ENCODE measurements around the gene XPR1. TPM values are rescaled to one million over a fixed set of nuclear protein-coding genes. Genes with fewer than 3 reads are reported as not detected.

XPR1 gene
- total RNA-seq, 1 donor from 2014 or later = 62.6 TPM

DNA sequence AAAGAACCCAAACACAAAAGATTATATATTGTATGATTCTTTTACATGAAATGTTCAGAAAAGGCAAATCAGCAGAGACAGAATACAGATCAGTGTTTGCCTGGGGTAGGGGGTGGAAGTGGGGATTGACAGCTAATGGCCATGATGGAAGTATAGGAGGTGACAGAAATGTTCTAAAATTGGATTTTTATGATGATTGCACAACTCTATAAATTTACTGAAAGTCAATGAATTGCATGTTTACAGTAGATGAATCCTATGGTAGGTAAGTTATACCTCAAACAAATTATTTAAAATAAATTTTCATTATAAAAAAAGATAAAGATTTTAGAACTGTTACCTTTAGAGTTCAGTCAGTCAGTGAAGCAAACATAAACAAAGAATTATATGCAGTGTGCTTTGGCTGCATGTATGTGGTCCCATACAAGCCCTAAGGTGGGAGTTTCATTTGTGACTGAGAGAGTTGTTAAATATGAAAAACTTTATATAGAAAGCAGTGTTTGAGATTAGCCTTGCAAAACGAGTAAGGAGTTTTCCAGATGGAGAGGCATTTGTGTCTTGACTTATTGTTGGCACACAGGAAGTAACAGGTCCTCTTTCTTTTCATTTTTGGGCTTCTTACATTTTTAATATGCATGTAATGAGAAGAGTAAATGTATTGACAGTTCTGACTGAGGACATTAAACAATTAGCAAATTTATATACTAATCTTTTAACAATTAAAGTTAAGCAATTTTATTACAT, 165.2 kb downstream of the XPR1 start:
- H3K36me3 Mint-ChIP-seq (ENCODE audit: insufficient read depth) = no peaks in the 10 kb centered on the region
- no peak overlapping the region for H3K4me3 Mint-ChIP-seq (ENCODE audit: low read depth)
- peaks cover 2% of the 10 kb centered on the region for H3K4me1 Mint-ChIP-seq (ENCODE audit: low read depth)
- DNase-seq (ENCODE audit: low spot score, unreplicated experiment) = no peak
- TF ChIP-seq, protein P1, sequence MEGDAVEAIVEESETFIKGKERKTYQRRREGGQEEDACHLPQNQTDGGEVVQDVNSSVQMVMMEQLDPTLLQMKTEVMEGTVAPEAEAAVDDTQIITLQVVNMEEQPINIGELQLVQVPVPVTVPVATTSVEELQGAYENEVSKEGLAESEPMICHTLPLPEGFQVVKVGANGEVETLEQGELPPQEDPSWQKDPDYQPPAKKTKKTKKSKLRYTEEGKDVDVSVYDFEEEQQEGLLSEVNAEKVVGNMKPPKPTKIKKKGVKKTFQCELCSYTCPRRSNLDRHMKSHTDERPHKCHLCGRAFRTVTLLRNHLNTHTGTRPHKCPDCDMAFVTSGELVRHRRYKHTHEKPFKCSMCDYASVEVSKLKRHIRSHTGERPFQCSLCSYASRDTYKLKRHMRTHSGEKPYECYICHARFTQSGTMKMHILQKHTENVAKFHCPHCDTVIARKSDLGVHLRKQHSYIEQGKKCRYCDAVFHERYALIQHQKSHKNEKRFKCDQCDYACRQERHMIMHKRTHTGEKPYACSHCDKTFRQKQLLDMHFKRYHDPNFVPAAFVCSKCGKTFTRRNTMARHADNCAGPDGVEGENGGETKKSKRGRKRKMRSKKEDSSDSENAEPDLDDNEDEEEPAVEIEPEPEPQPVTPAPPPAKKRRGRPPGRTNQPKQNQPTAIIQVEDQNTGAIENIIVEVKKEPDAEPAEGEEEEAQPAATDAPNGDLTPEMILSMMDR (IDR thresholded peaks at IDR 0.05; ENCODE audit: unreplicated experiment) = no peak
- no peaks in the 10 kb centered on the region for H3K9me3 Mint-ChIP-seq (ENCODE audit: low read depth)
- H3K27me3 Mint-ChIP-seq = no peaks in the 10 kb centered on the region
- no peak overlapping the region for H3K27ac Mint-ChIP-seq

GRCh38 chr1:180800945-180801344, 169.1 kb downstream of the XPR1 start:
- peaks cover 2% of the 10 kb centered on the region for H3K4me1 Mint-ChIP-seq (ENCODE audit: low read depth)
- H3K27me3 Mint-ChIP-seq = no peaks in the 10 kb centered on the region
- no peak overlapping the region for H3K4me3 Mint-ChIP-seq (ENCODE audit: low read depth)
- TF ChIP-seq, protein P1 (IDR thresholded peaks at IDR 0.05; ENCODE audit: unreplicated experiment) = no peak
- no peak for DNase-seq (ENCODE audit: low spot score, unreplicated experiment)
- peaks cover 2% of the 10 kb centered on the region for H3K36me3 Mint-ChIP-seq (ENCODE audit: insufficient read depth)
- peak overlapping the region; percentile 11 for H3K27ac Mint-ChIP-seq
- no peaks in the 10 kb centered on the region for H3K9me3 Mint-ChIP-seq (ENCODE audit: low read depth)

- Mint-ChIP-seq H3K9me3 (ENCODE audit: low read depth) (no peaks in the 10 kb centered on the region), H3K4me1 (ENCODE audit: low read depth) (peaks cover 2% of the 10 kb centered on the region), H3K27ac (no peak overlapping the region), H3K4me3 (ENCODE audit: low read depth) (no peak overlapping the region), H3K27me3 (no peaks in the 10 kb centered on the region), H3K36me3 (ENCODE audit: insufficient read depth) (peaks cover 11% of the 10 kb centered on the region)
- TF ChIP-seq, protein P1 (IDR thresholded peaks at IDR 0.05; ENCODE audit: unreplicated experiment) = no peak
- no peak for DNase-seq (ENCODE audit: low spot score, unreplicated experiment)
These were observed 171.0 kb downstream of the XPR1 start for GRCh38 chr1:180802813-180803212.

- no peak for DNase-seq (ENCODE audit: low spot score, unreplicated experiment)
- Mint-ChIP-seq H3K27ac (no peak overlapping the region), H3K27me3 (no peaks in the 10 kb centered on the region), H3K4me3 (ENCODE audit: low read depth) (no peak overlapping the region), H3K4me1 (ENCODE audit: low read depth) (no peaks in the 10 kb centered on the region), H3K36me3 (ENCODE audit: insufficient read depth) (peaks cover 22% of the 10 kb centered on the region), H3K9me3 (ENCODE audit: low read depth) (no peaks in the 10 kb centered on the region)
- TF ChIP-seq, protein P1 (IDR thresholded peaks at IDR 0.05; ENCODE audit: unreplicated experiment) = no peak
These were observed 173.5 kb downstream of the XPR1 start for GRCh38 chr1:180805316-180805715.

DNA sequence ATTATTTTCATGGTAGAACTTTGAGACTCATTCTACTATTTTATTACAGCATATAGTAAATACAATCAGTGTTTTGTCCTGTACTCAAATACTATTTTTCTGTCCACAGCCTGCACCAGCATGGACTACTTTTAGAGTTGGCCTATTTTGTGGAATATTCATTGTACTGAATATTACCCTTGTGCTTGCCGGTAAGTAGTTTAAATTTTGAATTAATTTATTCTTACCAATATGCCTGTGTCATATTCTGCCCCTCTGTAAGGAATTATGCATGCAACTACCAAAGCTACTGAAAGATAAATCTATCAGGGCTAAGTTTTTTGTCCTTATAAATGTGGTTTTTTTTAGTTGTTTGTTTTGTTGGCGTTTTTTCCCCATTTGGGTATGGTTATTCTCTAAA, 179.5 kb downstream of the XPR1 start:
- Mint-ChIP-seq H3K9me3 (ENCODE audit: low read depth) (no peaks in the 10 kb centered on the region), H3K4me3 (ENCODE audit: low read depth) (no peak overlapping the region), H3K4me1 (ENCODE audit: low read depth) (peaks cover 18% of the 10 kb centered on the region), H3K27ac (no peak overlapping the region), H3K36me3 (ENCODE audit: insufficient read depth) (peaks cover 30% of the 10 kb centered on the region), H3K27me3 (no peaks in the 10 kb centered on the region)
- no peak for DNase-seq (ENCODE audit: low spot score, unreplicated experiment)
- TF ChIP-seq, protein P1 (IDR thresholded peaks at IDR 0.05; ENCODE audit: unreplicated experiment) = no peak
